ENCODE data around the gene FKBP8.

Gene FKBP8

DNA sequence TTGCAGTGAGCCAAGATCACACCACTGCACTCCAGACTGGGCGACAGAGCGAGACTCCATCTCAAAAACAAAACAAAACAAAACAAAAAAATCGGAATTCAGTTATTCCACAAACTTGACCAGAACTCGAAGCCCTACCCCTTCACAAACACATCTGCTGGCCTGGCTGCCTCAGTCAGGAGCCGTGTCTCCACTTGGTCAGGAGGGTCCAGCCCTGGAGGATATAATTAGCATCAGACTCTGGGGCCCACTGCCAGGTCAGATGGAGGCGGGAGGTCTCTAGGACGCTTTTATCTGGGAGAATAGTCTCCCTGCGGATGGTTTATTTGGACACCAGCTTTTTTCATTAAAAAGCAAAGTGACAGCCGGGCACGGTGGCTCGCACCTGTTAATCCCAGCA, 29.5 kb downstream of the FKBP8 start:
- no peak for DNase-seq (ENCODE audit: low read depth in 1 of 2, low spot score in 1 of 2)
- in situ Hi-C loops (cut with HindIII; ENCODE audit: low pct_unique_long_range_greater_than_20kb, low sequenced_read_pairs), result no loop called here
- TF ChIP-seq JUND (IDR thresholded peaks at IDR 0.05; ENCODE audit: low read depth), result no peak

DNA sequence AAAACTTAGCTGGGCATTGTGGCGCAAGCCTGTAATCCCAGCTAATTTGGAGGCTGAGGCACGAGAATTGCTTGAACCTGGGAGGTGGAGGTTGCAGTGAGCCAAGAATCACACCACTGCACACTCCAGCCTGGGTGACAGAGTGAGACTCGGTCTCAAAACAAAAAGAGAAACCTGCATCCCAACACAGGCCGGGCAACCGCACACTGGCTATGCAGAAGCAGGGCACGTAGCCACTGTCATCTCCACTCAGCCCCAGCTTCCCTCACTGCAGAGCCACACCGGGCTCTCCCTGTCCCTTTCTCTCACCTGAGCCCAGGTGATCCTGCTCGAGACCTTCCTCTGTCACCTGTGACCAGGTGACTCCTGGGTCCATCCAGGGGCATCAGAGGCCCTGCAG, 33.2 kb downstream of the FKBP8 start:
- in situ Hi-C loops (cut with HindIII; ENCODE audit: low pct_unique_long_range_greater_than_20kb, low sequenced_read_pairs), result no loop called here
- TF ChIP-seq JUND (IDR thresholded peaks at IDR 0.05; ENCODE audit: low read depth), result no peak

DNA sequence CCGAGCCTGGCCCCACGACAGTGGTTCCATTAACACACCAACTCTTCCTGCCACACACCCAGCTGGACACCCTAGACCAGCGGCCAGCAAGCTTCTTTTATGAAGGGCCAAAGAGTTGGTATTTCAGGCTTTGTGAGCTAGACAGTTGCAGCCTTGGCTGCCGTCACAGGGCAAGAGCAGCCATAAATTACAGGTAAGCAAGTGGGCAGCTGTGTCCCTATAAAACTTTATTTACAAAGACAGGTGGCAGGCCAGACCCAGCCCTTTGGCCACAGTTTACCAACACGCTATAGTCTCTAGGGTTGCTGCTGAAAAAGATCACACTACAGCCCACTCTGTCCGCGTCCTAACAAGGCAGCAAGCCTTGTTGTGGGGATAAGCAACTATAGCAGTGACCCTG, 34.8 kb downstream of the FKBP8 start:
- DNase-seq (ENCODE audit: low read depth in 1 of 2, low spot score in 1 of 2), result no peak

More for the DNA sequence above, 33.2 kb downstream of the FKBP8 start:
- no peak for DNase-seq (ENCODE audit: low read depth in 1 of 2, low spot score in 1 of 2)

DNA sequence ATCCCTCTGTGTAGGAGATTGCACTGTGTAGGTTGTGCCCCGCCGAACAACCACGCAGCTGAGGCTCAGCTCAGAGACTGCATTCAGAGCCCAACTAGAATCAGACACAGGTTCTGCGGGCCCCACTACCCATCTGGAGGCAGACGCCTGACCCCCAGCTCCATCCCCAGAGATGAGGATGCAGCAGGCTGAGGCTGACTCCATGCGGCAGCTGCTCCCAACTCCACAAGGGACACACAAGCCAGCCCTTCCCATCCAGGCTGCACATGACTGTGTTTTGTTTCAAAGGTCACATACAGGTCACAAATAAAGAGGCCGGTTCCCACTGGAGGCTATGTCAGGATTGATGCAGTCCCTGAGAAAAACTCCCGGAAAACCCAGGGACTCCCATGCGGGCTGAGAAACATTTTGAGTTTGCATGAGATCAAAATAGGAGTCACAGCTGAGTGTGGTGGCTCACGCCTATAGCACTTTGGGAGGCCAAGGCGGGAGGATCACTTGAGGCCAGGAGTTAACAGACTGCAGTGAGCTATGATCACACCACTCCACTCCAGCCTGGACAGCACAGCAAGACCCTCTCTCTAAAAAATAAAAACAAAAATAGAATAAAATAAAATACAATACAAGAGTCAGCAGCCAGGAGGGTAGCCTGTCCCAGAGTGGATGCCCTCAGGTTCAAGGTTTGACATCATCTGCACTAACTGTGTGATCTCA, 35.5 kb downstream of the FKBP8 start:
- DNase-seq (ENCODE audit: low read depth in 1 of 2, low spot score in 1 of 2), result no peak
- in situ Hi-C loops (cut with HindIII; ENCODE audit: low pct_unique_long_range_greater_than_20kb, low sequenced_read_pairs), result no loop called here
- TF ChIP-seq JUND (IDR thresholded peaks at IDR 0.05; ENCODE audit: low read depth), result no peak

More for the DNA sequence above, 34.8 kb downstream of the FKBP8 start:
- in situ Hi-C loops (cut with HindIII; ENCODE audit: low pct_unique_long_range_greater_than_20kb, low sequenced_read_pairs), result no loop called here
- no peak for TF ChIP-seq JUND (IDR thresholded peaks at IDR 0.05; ENCODE audit: low read depth)

DNA sequence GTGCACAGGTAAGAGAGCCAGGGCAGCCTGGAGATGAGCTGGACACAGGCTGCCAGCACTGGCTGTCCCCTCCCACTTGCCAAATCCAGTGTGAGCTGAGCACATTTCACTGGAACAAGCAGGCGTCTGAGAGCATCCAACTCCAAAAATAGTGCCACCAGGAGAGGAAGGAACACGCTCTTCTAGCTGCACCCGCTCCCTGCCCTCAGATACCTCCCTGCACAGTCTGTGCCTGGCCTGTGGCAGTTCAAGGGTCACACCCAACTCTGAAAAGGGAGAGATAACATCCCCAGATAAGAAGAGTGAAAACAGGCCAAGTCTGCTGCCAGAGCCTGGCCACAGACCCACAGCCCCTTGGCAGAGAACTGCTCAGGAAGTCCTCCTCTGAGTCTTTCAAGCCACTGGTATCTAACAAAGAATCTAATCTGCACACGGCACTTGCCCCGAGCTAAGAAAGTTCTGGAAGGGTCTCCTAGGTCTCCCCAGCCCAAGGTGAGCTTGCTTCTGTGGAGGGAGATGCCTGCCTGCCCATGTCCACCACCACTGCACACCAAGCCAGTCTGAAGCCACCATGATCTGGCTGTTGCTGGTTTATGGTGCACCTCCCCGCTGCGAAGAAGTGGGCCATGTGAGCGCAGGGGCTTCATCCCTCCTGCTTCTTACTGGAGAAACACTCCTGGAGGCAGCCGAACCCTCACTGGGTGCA, 36.2 kb downstream of the FKBP8 start:
- no peak for TF ChIP-seq JUND (IDR thresholded peaks at IDR 0.05; ENCODE audit: low read depth)
- in situ Hi-C loops (cut with HindIII; ENCODE audit: low pct_unique_long_range_greater_than_20kb, low sequenced_read_pairs), result no loop called here
- DNase-seq (ENCODE audit: low read depth in 1 of 2, low spot score in 1 of 2), result no peak

DNA sequence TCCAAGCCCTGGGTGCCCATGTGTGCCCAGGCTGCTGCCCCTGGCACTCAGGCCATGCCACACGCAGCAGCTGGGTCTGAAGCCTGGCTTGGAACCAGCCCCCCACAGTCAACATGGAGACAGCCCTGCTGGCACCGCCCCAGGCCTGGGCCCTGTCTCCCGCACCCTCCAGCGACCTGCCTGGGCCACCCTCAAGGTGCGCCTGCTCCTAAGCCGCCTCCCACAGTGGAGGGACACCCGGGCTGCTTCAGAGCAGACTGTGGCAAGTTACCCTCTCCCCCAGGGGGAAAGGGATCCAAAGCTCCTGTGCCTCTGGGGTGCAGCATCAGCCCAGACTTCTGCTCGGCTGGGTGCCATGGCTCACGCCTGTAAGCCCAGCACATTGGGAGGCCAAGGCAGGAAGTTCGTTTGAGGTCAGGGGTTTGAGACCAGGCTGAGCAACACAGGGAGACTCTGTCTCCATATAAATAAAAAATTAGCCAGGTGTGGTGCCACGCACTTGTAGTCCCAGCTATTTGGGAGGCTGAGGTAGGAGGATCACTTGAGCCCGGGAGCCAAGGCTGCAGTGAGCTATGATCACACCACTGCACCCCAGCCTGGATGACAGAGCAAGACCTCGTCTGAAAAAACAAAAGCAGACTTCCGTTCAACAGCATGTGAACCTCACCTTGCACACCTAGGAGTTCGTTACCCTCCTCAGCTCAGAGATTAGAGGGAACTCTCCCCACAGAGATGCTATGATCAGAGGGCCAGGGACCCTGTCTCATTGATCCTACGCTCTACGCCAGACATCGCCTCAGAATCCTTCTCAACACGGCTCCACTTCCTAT, 37.1 kb downstream of the FKBP8 start:
- no peak for TF ChIP-seq JUND (IDR thresholded peaks at IDR 0.05; ENCODE audit: low read depth)
- no peak for DNase-seq (ENCODE audit: low read depth in 1 of 2, low spot score in 1 of 2)
- in situ Hi-C loops (cut with HindIII; ENCODE audit: low pct_unique_long_range_greater_than_20kb, low sequenced_read_pairs), result no loop called here

DNA sequence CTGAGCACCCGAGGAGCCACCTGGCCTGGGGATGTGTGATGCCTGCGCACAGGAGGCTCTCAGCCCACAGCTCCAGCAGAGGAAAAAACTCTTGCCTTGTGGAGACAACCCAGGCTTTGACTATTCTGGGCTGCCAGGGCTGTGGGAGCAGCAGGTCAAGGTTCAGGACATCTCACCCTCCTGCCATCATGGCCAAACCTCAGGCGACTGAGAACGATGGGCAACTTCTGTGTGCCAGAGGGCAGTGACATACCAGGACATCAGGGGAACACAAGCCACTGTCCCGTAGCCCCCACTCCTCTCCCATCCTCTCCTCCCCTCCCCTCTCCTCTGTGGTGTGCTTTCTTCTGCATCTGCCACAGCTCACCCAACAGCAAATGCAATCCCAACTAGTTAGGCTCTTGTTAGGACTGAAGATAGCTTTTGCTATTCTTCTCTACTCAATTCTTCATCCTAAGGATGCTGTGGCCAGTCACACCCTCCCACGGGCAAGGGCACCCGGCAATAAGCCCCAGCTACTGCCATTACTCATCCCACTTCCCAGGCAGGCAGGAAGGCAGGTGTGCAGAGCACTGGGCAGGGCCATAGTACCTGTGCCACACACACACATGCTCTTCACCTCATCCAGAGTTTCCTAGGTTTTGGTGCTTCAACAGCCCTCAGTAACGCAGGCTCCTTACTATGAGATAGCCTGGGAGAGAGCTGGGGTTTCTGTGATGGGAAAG, 38.3 kb downstream of the FKBP8 start:
- in situ Hi-C loops (cut with HindIII; ENCODE audit: low pct_unique_long_range_greater_than_20kb, low sequenced_read_pairs), result no loop called here
- no peak for TF ChIP-seq JUND (IDR thresholded peaks at IDR 0.05; ENCODE audit: low read depth)
- DNase-seq (ENCODE audit: low read depth in 1 of 2, low spot score in 1 of 2), result no peak

DNA sequence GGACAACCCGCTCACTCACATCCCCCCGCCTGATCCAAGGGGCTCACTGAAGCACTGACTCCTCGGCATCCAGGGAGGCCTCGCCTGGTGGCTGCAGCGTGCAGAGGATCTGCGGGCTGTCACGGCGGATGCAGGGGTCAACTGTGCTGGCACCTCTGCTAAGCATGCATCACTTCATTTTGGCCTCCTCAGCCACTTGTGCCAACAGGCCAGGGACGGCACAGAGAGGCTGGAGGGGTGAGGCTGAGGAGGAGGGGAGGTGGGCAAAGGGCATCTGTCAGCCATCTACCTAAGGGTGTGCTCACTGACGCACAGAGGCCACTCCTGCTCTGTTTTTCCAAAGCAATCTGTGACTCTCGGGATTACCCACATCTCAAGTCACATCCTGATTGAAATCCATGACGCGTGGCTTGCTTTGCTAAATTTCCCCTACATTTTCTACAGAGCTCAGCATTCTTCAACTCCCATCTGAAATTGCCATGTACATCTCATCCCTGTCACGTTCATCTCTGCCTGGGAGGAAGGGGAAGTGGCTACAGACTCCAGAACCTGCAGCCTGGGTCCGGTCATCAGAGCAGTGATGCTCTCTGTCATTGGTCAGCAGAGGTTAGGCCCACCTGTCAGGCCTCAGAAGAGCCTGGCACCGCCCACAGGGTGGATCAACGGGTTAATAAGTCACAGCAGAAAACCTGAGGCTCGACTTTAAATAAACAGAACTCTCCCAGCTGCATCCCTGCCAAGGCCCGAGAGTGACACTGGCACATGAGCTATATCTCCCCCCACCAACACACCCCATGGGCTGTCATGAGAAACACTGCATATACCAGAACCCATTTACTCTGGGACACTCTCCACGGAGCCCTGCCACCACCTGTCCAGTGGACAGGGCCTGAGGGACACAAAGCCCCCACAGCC, 39.1 kb downstream of the FKBP8 start:
- in situ Hi-C loops (cut with HindIII; ENCODE audit: low pct_unique_long_range_greater_than_20kb, low sequenced_read_pairs), result no loop called here
- no peak for TF ChIP-seq JUND (IDR thresholded peaks at IDR 0.05; ENCODE audit: low read depth)
- DNase-seq (ENCODE audit: low read depth in 1 of 2, low spot score in 1 of 2), result peak in 1 of 2 experiments; percentile 27

DNA sequence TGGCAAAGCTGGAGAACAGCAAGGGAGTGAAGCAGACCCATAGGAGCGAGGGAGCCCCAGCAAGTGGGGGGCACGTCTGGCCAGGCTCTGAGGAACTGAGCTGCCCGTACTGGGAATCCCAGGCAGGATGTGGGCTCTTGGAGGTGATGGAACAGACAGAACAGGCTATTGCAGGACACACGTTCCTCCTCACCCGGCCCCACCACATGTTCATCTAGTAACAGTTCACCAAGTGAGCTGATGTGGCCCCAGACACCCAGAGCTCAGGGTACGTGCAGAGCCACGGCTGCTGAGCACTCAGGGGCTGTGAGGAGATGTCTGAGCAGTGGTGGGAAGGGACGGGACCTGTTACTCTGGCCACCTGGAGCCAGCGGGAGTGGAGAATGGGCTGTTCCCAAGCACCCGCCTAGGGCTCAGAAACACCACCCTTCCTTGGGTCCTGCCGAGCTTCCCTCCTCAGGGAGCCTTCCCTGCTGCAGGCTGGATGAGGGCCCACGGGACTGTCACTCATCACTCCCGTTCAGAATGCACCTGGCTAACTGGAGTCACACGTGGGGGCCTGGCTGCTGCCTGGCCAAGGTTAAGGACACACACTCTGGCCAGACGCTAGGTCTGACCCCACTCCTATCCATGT, 39.9 kb downstream of the FKBP8 start:
- in situ Hi-C loops (cut with HindIII; ENCODE audit: low pct_unique_long_range_greater_than_20kb, low sequenced_read_pairs), result no loop called here
- TF ChIP-seq JUND (IDR thresholded peaks at IDR 0.05; ENCODE audit: low read depth), result no peak
- no peak for DNase-seq (ENCODE audit: low read depth in 1 of 2, low spot score in 1 of 2)

DNA sequence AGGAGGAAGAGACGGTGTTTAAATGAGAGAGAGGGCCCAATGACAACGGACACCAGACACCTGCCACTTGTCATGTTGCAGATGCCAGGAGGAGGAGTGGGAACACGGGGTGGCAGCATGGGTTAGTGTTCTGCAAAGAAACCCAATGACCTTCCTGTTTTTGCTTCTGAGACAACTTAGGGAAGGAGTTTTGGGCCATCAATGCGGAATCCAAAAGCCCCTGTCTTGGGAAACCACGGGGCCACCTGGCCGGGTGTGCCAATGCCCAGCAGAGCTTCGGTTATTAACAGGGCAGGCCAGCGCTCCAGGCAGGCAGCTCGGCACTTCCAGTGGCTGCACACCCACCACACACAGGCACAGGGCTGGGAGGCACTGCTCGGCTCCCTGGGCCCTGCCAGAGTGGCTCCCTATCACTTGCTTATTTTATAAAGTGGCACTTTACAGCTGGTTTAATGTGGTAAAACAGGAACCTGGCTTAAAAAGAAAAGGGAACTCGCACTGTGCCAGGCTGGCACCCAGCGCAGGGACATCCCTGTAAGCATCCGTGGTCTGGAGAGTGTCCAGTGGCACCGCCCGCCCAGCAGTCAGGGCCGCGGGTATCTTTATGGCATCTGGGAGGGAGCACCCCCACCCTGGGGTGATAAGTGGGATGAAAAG, 40.6 kb downstream of the FKBP8 start:
- DNase-seq (ENCODE audit: low read depth in 1 of 2, low spot score in 1 of 2), result no peak
- no peak for TF ChIP-seq JUND (IDR thresholded peaks at IDR 0.05; ENCODE audit: low read depth)
- in situ Hi-C loops (cut with HindIII; ENCODE audit: low pct_unique_long_range_greater_than_20kb, low sequenced_read_pairs), result no loop called here

DNA sequence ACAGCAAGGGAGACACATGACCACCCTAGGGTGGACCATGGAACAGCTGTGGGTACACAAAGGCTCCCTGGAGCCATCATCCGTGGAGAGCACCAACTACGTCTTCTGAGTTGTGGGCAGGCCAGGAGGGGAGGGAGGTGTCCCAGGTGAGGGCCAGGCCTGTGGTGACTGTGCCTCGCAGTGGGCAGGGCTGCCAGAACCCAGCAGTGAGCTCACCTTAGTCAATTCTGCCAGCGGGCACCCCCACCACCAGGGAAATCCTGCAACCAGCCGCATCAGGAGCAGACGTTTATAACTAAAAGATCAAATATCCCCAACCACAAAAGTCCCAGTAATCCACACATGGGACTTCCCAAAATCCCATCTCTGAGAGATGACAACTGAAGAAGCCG, 41.1 kb downstream of the FKBP8 start:
- DNase-seq (ENCODE audit: low read depth in 1 of 2, low spot score in 1 of 2), result no peak
- in situ Hi-C loops (cut with HindIII; ENCODE audit: low pct_unique_long_range_greater_than_20kb, low sequenced_read_pairs), result no loop called here
- TF ChIP-seq JUND (IDR thresholded peaks at IDR 0.05; ENCODE audit: low read depth), result no peak

Data from T47D (cell line).